HEK293T (cell line): ENCODE measurements around the gene OR2C1.

Experiments used
- BHLHE40 ChIP-seq: fragments of 450-650 bp; IDR thresholded peaks from 2 replicates; pipeline ENCODE4 v1.6.1; 2016; ENCODE audit warnings: mild to moderate bottlenecking, moderate library complexity, borderline replicate concordance
- CTBP1 ChIP-seq: fragments of 450-650 bp; IDR thresholded peaks from 2 replicates; pipeline ENCODE4 v1.6.1; 2016; ENCODE audit warnings: borderline replicate concordance
- ELF4 ChIP-seq: fragments of 450-650 bp; IDR thresholded peaks from 2 replicates; pipeline ENCODE4 v1.6.1; 2017; ENCODE audit warnings: antibody characterized with exemption
- FOXK2 ChIP-seq: fragments of 450-650 bp; IDR thresholded peaks from 2 replicates; pipeline ENCODE4 v1.6.1; 2016; ENCODE audit warnings: mild to moderate bottlenecking
- FOXM1 ChIP-seq: fragments of 450-650 bp; IDR thresholded peaks from 2 replicates; pipeline ENCODE4 v1.6.1; 2017; ENCODE audit warnings: mild to moderate bottlenecking, borderline replicate concordance
- L3MBTL2 ChIP-seq: fragments of 450-650 bp; conservative IDR thresholded peaks from 2 replicates; pipeline ENCODE4 v1.6.1; 2016; ENCODE audit warnings: mild to moderate bottlenecking
- SP1 ChIP-seq: fragments of 450-650 bp; IDR thresholded peaks from 2 replicates; pipeline ENCODE4 v1.6.1; 2017
- SUZ12 ChIP-seq: fragments of 450-650 bp; IDR thresholded peaks from 2 replicates; pipeline ENCODE4 v1.6.1; 2016; ENCODE audit warnings: mild to moderate bottlenecking
- TARDBP ChIP-seq: fragments of 450-650 bp; IDR thresholded peaks from 2 replicates; pipeline ENCODE4 v1.6.1; 2016
- ZNF384 ChIP-seq: fragments of 450-650 bp; IDR thresholded peaks from 2 replicates; pipeline ENCODE4 v1.6.1; 2016
- TF ChIP-seq, protein P1 (sequence below): fragments of 450-650 bp; IDR thresholded peaks from 2 replicates; pipeline ENCODE4 v1.6.1; 2016

DNA sequence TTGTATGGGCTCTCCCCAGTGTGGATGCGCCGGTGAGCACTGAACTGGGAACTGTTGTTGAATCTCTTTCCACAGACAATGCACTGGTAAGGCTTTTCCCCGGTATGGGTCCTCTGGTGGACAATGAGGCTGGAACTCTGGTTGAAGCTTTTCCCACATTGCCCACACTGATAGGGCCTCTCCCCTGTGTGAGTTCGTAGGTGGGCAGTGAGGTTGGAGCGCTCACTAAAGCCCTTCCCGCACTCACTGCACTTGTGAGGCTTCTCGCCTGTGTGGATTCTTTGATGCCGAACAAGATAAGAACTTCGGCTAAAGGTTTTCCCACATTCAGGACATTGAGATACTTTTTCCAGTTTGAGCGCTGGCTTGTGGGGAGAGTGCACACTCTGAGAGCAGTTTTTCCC, 27.4 kb downstream of the OR2C1 start:
- TF ChIP-seq ELF4 (no peak), SUZ12 (no peak), TARDBP (no peak), FOXK2 (no peak), CTBP1 (no peak), SP1 (no peak), BHLHE40 (no peak), FOXM1 (no peak), L3MBTL2 (no peak), ZNF384 (no peak)
- TF ChIP-seq, protein P1, sequence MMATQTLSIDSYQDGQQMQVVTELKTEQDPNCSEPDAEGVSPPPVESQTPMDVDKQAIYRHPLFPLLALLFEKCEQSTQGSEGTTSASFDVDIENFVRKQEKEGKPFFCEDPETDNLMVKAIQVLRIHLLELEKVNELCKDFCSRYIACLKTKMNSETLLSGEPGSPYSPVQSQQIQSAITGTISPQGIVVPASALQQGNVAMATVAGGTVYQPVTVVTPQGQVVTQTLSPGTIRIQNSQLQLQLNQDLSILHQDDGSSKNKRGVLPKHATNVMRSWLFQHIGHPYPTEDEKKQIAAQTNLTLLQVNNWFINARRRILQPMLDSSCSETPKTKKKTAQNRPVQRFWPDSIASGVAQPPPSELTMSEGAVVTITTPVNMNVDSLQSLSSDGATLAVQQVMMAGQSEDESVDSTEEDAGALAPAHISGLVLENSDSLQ: no peak
